Skeletal muscle tissue (tissue), 4 donors: ENCODE data around the gene WDR43. TPM values are rescaled to one million over a fixed set of nuclear protein-coding genes. Genes with fewer than 3 reads are reported as not detected.

Experiments
- H3K27ac ChIP-seq: one replicate; pipeline ENCODE4 v1.7.0; 2013; ENCODE audit warnings: mild to moderate bottlenecking, low read depth, low read length, inconsistent platforms
- H3K27me3 ChIP-seq, 3 donors: one replicate each; pipeline ENCODE4 v1.7.0; 2013; ENCODE audit warnings: low read length in 3 of 3; ENCODE audit not compliant: control insufficient read depth in 3 of 3, insufficient read depth in 3 of 3
- H3K36me3 ChIP-seq, 3 donors: one replicate each; pipeline ENCODE4 v1.7.0; 2013; ENCODE audit warnings: low read length in 3 of 3; ENCODE audit not compliant: control insufficient read depth in 3 of 3, insufficient read depth in 3 of 3
- H3K4me1 ChIP-seq, 3 donors: one replicate each; pipeline ENCODE4 v1.7.0; 2013; ENCODE audit warnings: low read length in 3 of 3, mild to moderate bottlenecking in 3 of 3; ENCODE audit not compliant: control insufficient read depth in 3 of 3, insufficient read depth in 3 of 3
- H3K4me3 ChIP-seq, 3 donors: one replicate each; pipeline ENCODE4 v1.7.0; 2013; ENCODE audit warnings: low read length in 3 of 3
- H3K9ac ChIP-seq, 3 donors: one replicate each; pipeline ENCODE4 v1.7.0; 2013; ENCODE audit warnings: low read length in 3 of 3, mild to moderate bottlenecking in 3 of 3, moderate library complexity in 2 of 3, low read depth in 1 of 3
- H3K9me3 ChIP-seq, 3 donors: one replicate each; pipeline ENCODE4 v1.7.0; 2013; ENCODE audit warnings: low read length in 3 of 3; ENCODE audit not compliant: control insufficient read depth in 3 of 3
- total RNA-seq: library from RNA; depleted of rRNA; stranded (reverse); fragments of >200 nt; gene quantifications from one replicate; pipeline ENCODE4 v1.2.3, GENCODE V29; 2014
- donor health status: Osteomylitis.

Gene WDR43
- total RNA-seq, 1 donor from 2014 or later: 39.1 TPM

- Histone ChIP-seq H3K4me1 (peaks cover 13 to 26% (median 25%) of the 10 kb centered on the region in 3 donors), H3K4me3 (peak overlapping the region; percentile 90 to 97 (median 95)), H3K36me3 (no peaks in the 10 kb centered on the region), H3K9me3 (no peaks in the 10 kb centered on the region), H3K9ac (peak overlapping the region; percentile 79 to 93 (median 92)), H3K27me3 (no peaks in the 10 kb centered on the region), H3K27ac (peak overlapping the region; percentile 81)
These were observed 874 bp downstream of the WDR43 start for GRCh38 chr2:28895189-28895893.

GRCh38 chr2:28896906-28897305 is 2.4 kb downstream of the WDR43 start:
- Histone ChIP-seq H3K4me3 (no peak overlapping the region), H3K4me1 (peaks cover 13 to 26% (median 25%) of the 10 kb centered on the region in 3 donors), H3K27ac (no peak overlapping the region), H3K9me3 (no peaks in the 10 kb centered on the region), H3K27me3 (no peaks in the 10 kb centered on the region), H3K36me3 (no peaks in the 10 kb centered on the region), H3K9ac (no peak overlapping the region)

- Histone ChIP-seq H3K27me3 (no peaks in the 10 kb centered on the region), H3K9ac (no peak overlapping the region), H3K4me3 (no peak overlapping the region), H3K27ac (no peak overlapping the region), H3K9me3 (no peaks in the 10 kb centered on the region), H3K36me3 (peaks cover 5 to 7% (median 5%) of the 10 kb centered on the region in 3 donors), H3K4me1 (peaks cover 13 to 26% (median 25%) of the 10 kb centered on the region in 3 donors)
These were observed 3.6 kb downstream of the WDR43 start for GRCh38 chr2:28898048-28898447.

GRCh38 chr2:28901202-28901601 is 6.7 kb downstream of the WDR43 start:
- Histone ChIP-seq H3K36me3 (peaks cover 5 to 14% (median 5%) of the 10 kb centered on the region in 3 donors), H3K27me3 (no peaks in the 10 kb centered on the region), H3K4me3 (no peak overlapping the region), H3K9me3 (no peaks in the 10 kb centered on the region), H3K27ac (no peak overlapping the region), H3K4me1 (peaks cover 3 to 25% (median 22%) of the 10 kb centered on the region in 3 donors), H3K9ac (no peak overlapping the region)

GRCh38 chr2:28901841-28902240 is 7.4 kb downstream of the WDR43 start:
- no peak overlapping the region for H3K27ac ChIP-seq
- no peaks in the 10 kb centered on the region for H3K9me3 ChIP-seq
- H3K4me1 ChIP-seq: peaks cover 2 to 19% (median 16%) of the 10 kb centered on the region in 3 donors
- H3K9ac ChIP-seq: no peak overlapping the region
- peaks cover 7 to 20% (median 11%) of the 10 kb centered on the region in 3 donors for H3K36me3 ChIP-seq
- no peaks in the 10 kb centered on the region for H3K27me3 ChIP-seq
- H3K4me3 ChIP-seq: no peak overlapping the region

- H3K27ac ChIP-seq: no peak overlapping the region
- no peaks in the 10 kb centered on the region for H3K9me3 ChIP-seq
- no peak overlapping the region for H3K9ac ChIP-seq
- H3K4me1 ChIP-seq: peaks cover 0 to 13% (median 9%) of the 10 kb centered on the region in 3 donors
- no peak overlapping the region for H3K4me3 ChIP-seq
- peaks cover 10 to 26% (median 17%) of the 10 kb centered on the region in 3 donors for H3K36me3 ChIP-seq
- H3K27me3 ChIP-seq: no peaks in the 10 kb centered on the region
These were observed 8.1 kb downstream of the WDR43 start for GRCh38 chr2:28902584-28902983.

- Histone ChIP-seq H3K9ac (no peak overlapping the region), H3K36me3 (peaks cover 15 to 36% (median 24%) of the 10 kb centered on the region in 3 donors), H3K4me3 (no peak overlapping the region), H3K27ac (no peak overlapping the region), H3K9me3 (no peaks in the 10 kb centered on the region), H3K27me3 (no peaks in the 10 kb centered on the region), H3K4me1 (peaks cover 0 to 7% (median 0%) of the 10 kb centered on the region in 3 donors)
These were observed 9.8 kb downstream of the WDR43 start for GRCh38 chr2:28904295-28904694.

- peaks cover 20 to 40% (median 26%) of the 10 kb centered on the region in 3 donors for H3K36me3 ChIP-seq
- no peak overlapping the region for H3K9ac ChIP-seq
- no peak overlapping the region for H3K27ac ChIP-seq
- no peaks in the 10 kb centered on the region for H3K9me3 ChIP-seq
- no peaks in the 10 kb centered on the region for H3K27me3 ChIP-seq
- no peak overlapping the region for H3K4me3 ChIP-seq
- peaks cover 0 to 7% (median 0%) of the 10 kb centered on the region in 3 donors for H3K4me1 ChIP-seq
These were observed 10.5 kb downstream of the WDR43 start for GRCh38 chr2:28904802-28905457.

- peaks cover 20 to 40% (median 28%) of the 10 kb centered on the region in 3 donors for H3K36me3 ChIP-seq
These were observed 11.1 kb downstream of the WDR43 start for GRCh38 chr2:28905533-28905932.

GRCh38 chr2:28906376-28906775 is 11.9 kb downstream of the WDR43 start:
- Histone ChIP-seq H3K9me3 (no peaks in the 10 kb centered on the region), H3K4me1 (peaks cover 0 to 7% (median 0%) of the 10 kb centered on the region in 3 donors), H3K36me3 (peaks cover 20 to 43% (median 28%) of the 10 kb centered on the region in 3 donors), H3K4me3 (no peak overlapping the region), H3K9ac (no peak overlapping the region), H3K27me3 (no peaks in the 10 kb centered on the region), H3K27ac (no peak overlapping the region)

More at GRCh38 chr2:28905533-28905932, 11.1 kb downstream of the WDR43 start:
- H3K4me1 ChIP-seq: peaks cover 0 to 7% (median 0%) of the 10 kb centered on the region in 3 donors
- H3K9me3 ChIP-seq: no peaks in the 10 kb centered on the region
- H3K9ac ChIP-seq: no peak overlapping the region
- no peaks in the 10 kb centered on the region for H3K27me3 ChIP-seq
- no peak overlapping the region for H3K4me3 ChIP-seq
- H3K27ac ChIP-seq: no peak overlapping the region
